Upper lobe of left lung (tissue), 4 donors: ENCODE results near the gene SLC30A9.

Experiments
- CTCF ChIP-seq, 6 experiments: fragments of 450-650 bp in 4 of 6; fragments of 200-600 bp in 2 of 6; sonication (generic) in 2 of 6; IDR thresholded peaks; one replicate each; pipeline ENCODE4 v1.5.1; 2016 to 2019; ENCODE audit warnings: antibody characterized with exemption in 6 of 6
- EP300 ChIP-seq, 4 donors: sonication (generic); formaldehyde crosslinking; IDR thresholded peaks; one replicate each; pipeline ENCODE4 v1.5.1; 2017; ENCODE audit warnings: antibody characterized with exemption in 4 of 4, control low read depth in 2 of 4
- POLR2A ChIP-seq, 4 donors: fragments of 450-650 bp; IDR thresholded peaks; one replicate each; pipeline ENCODE4 v1.5.1; 2016 to 2017; ENCODE audit warnings: antibody characterized with exemption in 4 of 4, mild to moderate bottlenecking in 2 of 4
- POLR2AphosphoS5 ChIP-seq, 2 donors: sonication (generic); formaldehyde crosslinking; IDR thresholded peaks; one replicate each; pipeline ENCODE4 v1.5.1; 2017; ENCODE audit warnings: antibody characterized with exemption in 2 of 2

GRCh38 chr4:41976775-41977516 lies 13.4 kb upstream of the SLC30A9 start:
- TF ChIP-seq CTCF (IDR thresholded peaks at IDR 0.05) (no peak), POLR2A (IDR thresholded peaks at IDR 0.05) (no peak), POLR2AphosphoS5 (IDR thresholded peaks at IDR 0.05) (no peak), EP300 (IDR thresholded peaks at IDR 0.05) (no peak)
